Cerebellar nuclear complex (tissue), 1 donor: ENCODE measurements around the gene KRT13.

Experiments used
- DNase-seq, 2 experiments: peaks; one replicate each; lab custom pipeline; 2025; lab: John Stamatoyannopoulos, UW

The KRT13 gene

GRCh38 chr17:41466988-41467387 is 38.4 kb downstream of the KRT13 start, which contains the start of gene KRT32:
KRT32 (minus strand) TSS chr17:41467386; CDS start chr17:41467325, 61 bp downstream.
- no peak for DNase-seq

- no peak for DNase-seq
Observed at GRCh38 chr17:41464682-41465081, 40.7 kb downstream of the KRT13 start.

DNA sequence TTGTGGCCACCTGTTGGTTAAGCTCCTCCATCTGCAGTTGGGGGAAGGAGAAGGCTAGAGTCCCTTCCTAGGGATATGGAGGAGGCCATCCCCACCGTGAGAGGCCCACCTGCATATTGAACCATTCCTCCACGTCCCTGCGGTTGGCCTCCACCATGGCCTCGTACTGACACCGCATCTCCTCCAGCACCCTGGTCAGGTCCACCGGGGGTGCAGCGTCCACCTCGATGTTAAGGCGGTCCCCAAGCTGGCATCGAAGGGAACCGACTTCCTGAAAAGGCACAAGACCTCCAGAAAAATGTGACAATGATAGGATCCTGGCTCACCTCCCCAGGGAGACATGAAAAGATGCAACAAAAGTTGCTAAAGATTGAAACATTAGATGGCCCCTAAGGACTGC is 41.2 kb downstream of the KRT13 start:
- no peak for DNase-seq

DNA sequence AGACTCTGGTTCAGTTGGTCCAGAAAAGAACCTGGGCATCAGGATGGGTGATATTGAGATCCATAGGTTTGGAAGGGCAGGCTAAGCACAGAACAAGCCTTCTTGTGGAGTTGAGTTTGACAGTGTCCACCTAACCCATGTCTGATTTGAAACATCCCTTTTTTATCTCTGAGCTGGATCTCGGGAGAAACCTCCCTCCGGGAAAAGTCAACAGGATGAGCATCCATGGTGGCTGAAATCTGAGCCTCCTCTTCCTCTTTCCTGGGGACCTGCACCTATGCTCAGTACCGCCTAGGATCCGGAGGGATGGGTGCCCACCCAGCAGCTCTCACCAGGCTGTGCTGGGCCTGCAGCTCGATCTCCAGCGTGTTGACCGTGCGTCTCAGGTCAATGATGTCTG is 41.7 kb downstream of the KRT13 start:
- DNase-seq: no peak

GRCh38 chr17:41462705-41463104 is 42.7 kb downstream of the KRT13 start:
- no peak for DNase-seq

GRCh38 chr17:41457676-41458075 is 47.7 kb downstream of the KRT13 start:
- no peak for DNase-seq

- no peak for DNase-seq
Observed at GRCh38 chr17:41456204-41456603, 49.2 kb downstream of the KRT13 start.

DNA sequence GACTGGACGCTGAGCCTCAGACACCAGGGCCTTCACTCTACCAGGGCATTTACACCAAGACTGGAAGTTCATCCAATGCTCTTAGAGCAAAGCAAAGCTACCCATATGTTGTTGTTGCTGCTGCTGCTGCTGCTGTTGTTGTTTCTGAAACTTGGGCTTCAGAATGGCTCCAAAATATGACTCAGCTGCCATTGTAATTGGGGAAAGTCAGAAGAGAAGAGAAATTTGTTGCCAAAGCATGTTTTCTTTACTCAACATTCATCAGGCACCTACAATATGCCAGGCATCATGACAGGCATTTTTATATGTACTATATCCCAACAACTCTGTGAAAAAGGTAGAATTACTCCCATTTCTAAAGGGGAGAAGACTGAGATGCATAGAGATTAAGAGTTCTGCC is 50.2 kb downstream of the KRT13 start:
- DNase-seq: no peak

GRCh38 chr17:41453066-41453465 is 52.3 kb downstream of the KRT13 start:
- no peak for DNase-seq

DNA sequence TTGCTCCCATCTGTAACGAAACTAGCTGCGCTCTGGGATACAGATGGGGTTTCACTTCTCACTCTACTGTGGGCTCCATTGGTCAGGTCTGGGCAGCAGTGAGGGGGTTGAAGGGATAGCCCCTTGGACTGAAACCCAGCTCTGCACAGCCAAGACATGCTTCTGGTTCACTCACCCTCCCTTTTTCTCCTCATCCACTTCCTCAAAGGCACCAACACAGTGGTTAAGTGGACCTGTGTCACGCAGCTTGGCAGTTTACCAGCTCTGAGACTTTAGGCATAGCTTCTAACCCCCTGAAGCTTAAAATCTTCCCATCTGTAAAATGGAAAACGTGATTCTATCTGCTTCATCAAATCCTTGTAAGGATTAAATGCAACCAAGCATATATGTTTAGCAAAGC is 53.1 kb downstream of the KRT13 start:
- no peak for DNase-seq

- no peak for DNase-seq
Observed at GRCh38 chr17:41451154-41451728, 54.2 kb downstream of the KRT13 start.
